ENCODE data around the gene DRD3. TPM values are rescaled to one million over a fixed set of nuclear protein-coding genes. Genes with fewer than 3 reads are reported as not detected.

Gene DRD3
- polyA plus RNA-seq, 1 donor from 2014 or later, result not detected

- Histone ChIP-seq H4K20me1 (ENCODE audit: insufficient read depth) (no peaks in the 10 kb centered on the region), H3K9me3 (ENCODE audit: low read length) (no peaks in the 10 kb centered on the region), H3K9me2 (ENCODE audit: insufficient read depth, low read length) (no peaks in the 10 kb centered on the region), H2AFZ (ENCODE audit: low read depth, low read length) (no peak overlapping the region), H3F3A (ENCODE audit: insufficient read depth, low read length, poor library complexity, severe bottlenecking) (no peaks in the 10 kb centered on the region), H3K27me3 (ENCODE audit: insufficient read depth, low read depth, low read length) (no peaks in the 10 kb centered on the region), H3K4me2 (ENCODE audit: low read length) (no peak overlapping the region), H3K36me3 (ENCODE audit: insufficient read depth, low read length) (no peaks in the 10 kb centered on the region), H3K27ac (ENCODE audit: low read length) (no peak overlapping the region), H3K9ac (ENCODE audit: low read length) (no peak overlapping the region), H3K79me2 (replicated peaks; ENCODE audit: insufficient read depth, low read length) (no peaks in the 10 kb centered on the region), H3K4me3 (ENCODE audit: low read length) (no peak overlapping the region)
- TF ChIP-seq MXI1 (conservative IDR thresholded peaks at IDR 0.05; ENCODE audit: poor library complexity, severe bottlenecking), result no peak
- no peak for TF ChIP-seq EP300 (conservative IDR thresholded peaks at IDR 0.05; ENCODE audit: poor library complexity, severe bottlenecking)
- TF ChIP-seq REST (IDR thresholded peaks at IDR 0.05; ENCODE audit: borderline replicate concordance), result no peak
- no peak for TF ChIP-seq POLR2AphosphoS5 (IDR thresholded peaks at IDR 0.05)
- TF ChIP-seq RAD21 (conservative IDR thresholded peaks at IDR 0.05), result no peak
- no peak for TF ChIP-seq TAF1 (IDR thresholded peaks at IDR 0.05; ENCODE audit: low read depth)
- no peak for TF ChIP-seq EZH2 (IDR thresholded peaks at IDR 0.05; ENCODE audit: borderline replicate concordance, insufficient read depth, low read length, poor library complexity, severe bottlenecking)
- no peak for TF ChIP-seq CTCF (IDR thresholded peaks at IDR 0.05; ENCODE audit: poor library complexity, severe bottlenecking)
- TF ChIP-seq SMC3 (conservative IDR thresholded peaks at IDR 0.05; ENCODE audit: poor library complexity), result no peak
These were observed 68.4 kb downstream of the DRD3 start for GRCh38 chr3:114110439-114110838.

- Histone ChIP-seq H3K36me3 (ENCODE audit: insufficient read depth, low read length) (no peaks in the 10 kb centered on the region), H2AFZ (ENCODE audit: low read depth, low read length) (no peak overlapping the region), H3K9ac (ENCODE audit: low read length) (no peak overlapping the region), H3K4me3 (ENCODE audit: low read length) (no peak overlapping the region), H3K27me3 (ENCODE audit: insufficient read depth, low read depth, low read length) (no peaks in the 10 kb centered on the region), H3F3A (ENCODE audit: insufficient read depth, low read length, poor library complexity, severe bottlenecking) (no peaks in the 10 kb centered on the region), H4K20me1 (ENCODE audit: insufficient read depth) (no peaks in the 10 kb centered on the region), H3K27ac (ENCODE audit: low read length) (no peak overlapping the region), H3K79me2 (replicated peaks; ENCODE audit: insufficient read depth, low read length) (no peaks in the 10 kb centered on the region), H3K9me2 (ENCODE audit: insufficient read depth, low read length) (no peaks in the 10 kb centered on the region), H3K9me3 (ENCODE audit: low read length) (no peaks in the 10 kb centered on the region), H3K4me2 (ENCODE audit: low read length) (no peak overlapping the region)
- TF ChIP-seq REST (IDR thresholded peaks at IDR 0.05; ENCODE audit: borderline replicate concordance), result no peak
- TF ChIP-seq SMC3 (conservative IDR thresholded peaks at IDR 0.05; ENCODE audit: poor library complexity), result no peak
- TF ChIP-seq MXI1 (conservative IDR thresholded peaks at IDR 0.05; ENCODE audit: poor library complexity, severe bottlenecking), result no peak
- no peak for TF ChIP-seq RAD21 (conservative IDR thresholded peaks at IDR 0.05)
- TF ChIP-seq EZH2 (IDR thresholded peaks at IDR 0.05; ENCODE audit: borderline replicate concordance, insufficient read depth, low read length, poor library complexity, severe bottlenecking), result no peak
- no peak for TF ChIP-seq TAF1 (IDR thresholded peaks at IDR 0.05; ENCODE audit: low read depth)
- no peak for TF ChIP-seq CTCF (IDR thresholded peaks at IDR 0.05; ENCODE audit: poor library complexity, severe bottlenecking)
- no peak for TF ChIP-seq POLR2AphosphoS5 (IDR thresholded peaks at IDR 0.05)
These were observed 70.7 kb downstream of the DRD3 start for GRCh38 chr3:114108137-114108536.
